Choroid plexus epithelial cell (primary cell): Measurements from ENCODE around the gene ACER1.
A peak's percentile ranks its signal among the peaks of the same experiment; 100 is the strongest.

Experiments used
- DNase-seq: peaks from one replicate; pipeline ENCODE4 v3.0.0-alpha.2; 2010; ENCODE audit warnings: low read depth
- H3K4me3 ChIP-seq: 2 replicates; pipeline ENCODE4 v1.5.1; 2011; ENCODE audit warnings: low read depth, mild to moderate bottlenecking, control low read depth, low read length, moderate library complexity
- TF ChIP-seq, protein P1 (sequence below): conservative IDR thresholded peaks from 2 replicates; pipeline ENCODE4 v1.5.1; 2011; ENCODE audit warnings: low read depth, mild to moderate bottlenecking, control low read depth, inconsistent platforms, low read length, moderate library complexity

Gene ACER1

DNA sequence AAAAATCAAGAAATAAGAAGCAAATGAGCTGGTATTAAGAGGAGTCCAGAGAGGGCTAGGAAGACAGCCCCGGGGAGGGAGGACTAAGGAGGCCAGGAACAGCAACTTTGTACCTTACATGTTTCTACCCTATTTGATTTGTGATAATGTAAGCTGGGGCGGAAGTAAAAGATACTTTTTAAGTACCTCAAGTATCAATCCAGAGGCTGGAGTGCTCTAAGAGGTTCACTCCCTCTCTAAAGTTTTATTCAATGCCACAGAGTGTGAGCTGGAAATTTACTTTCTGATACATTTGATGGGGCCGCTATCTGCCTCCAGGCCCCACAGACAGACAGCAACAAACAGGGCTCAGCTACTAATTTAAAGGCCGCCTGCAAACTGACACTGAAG, 65.0 kb downstream of the ACER1 start:
- DNase-seq, result no peak
- no peak overlapping the region for H3K4me3 ChIP-seq
- TF ChIP-seq, protein P1, sequence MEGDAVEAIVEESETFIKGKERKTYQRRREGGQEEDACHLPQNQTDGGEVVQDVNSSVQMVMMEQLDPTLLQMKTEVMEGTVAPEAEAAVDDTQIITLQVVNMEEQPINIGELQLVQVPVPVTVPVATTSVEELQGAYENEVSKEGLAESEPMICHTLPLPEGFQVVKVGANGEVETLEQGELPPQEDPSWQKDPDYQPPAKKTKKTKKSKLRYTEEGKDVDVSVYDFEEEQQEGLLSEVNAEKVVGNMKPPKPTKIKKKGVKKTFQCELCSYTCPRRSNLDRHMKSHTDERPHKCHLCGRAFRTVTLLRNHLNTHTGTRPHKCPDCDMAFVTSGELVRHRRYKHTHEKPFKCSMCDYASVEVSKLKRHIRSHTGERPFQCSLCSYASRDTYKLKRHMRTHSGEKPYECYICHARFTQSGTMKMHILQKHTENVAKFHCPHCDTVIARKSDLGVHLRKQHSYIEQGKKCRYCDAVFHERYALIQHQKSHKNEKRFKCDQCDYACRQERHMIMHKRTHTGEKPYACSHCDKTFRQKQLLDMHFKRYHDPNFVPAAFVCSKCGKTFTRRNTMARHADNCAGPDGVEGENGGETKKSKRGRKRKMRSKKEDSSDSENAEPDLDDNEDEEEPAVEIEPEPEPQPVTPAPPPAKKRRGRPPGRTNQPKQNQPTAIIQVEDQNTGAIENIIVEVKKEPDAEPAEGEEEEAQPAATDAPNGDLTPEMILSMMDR, result no peak

DNA sequence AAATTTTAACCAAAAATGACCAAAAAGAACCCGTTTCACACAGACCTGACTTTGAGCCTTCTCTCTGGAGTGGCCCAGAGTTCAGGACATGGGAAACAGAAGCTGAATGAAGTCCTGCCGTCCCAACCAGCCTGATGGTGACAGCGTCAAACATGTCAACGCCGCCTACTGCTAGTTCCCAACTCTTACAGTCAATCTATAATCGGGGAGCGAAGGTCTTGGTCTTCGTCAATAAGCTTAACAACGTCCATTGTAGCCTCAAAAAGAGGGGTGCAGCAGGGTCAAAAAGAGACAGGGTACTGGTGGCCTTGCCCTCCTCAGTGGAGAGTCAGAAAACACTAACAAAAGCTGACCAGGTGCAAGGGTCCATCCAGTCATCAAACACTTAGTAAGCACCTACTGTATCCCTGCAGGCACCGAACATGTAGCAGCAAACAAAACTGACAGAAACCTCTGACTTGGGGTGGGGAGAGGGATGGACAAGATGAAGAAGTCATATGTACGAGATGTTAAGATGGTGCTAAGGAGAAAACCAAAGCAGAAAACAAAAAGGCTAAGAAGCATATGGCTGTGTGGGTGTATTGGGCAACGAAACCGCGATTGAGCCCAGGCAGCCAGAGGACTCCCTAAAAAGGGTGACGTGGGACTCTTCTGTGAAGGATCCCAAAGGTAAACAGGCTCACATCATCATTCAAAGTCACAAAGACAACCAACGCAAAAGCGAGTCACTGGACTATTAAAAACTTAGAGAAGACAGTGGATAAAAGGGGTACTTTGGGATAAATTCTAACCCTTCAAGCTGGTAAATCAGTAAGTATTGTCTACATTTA, 65.6 kb downstream of the ACER1 start:
- TF ChIP-seq, protein P1, result no peak
- no peak overlapping the region for H3K4me3 ChIP-seq
- DNase-seq, result no peak

DNA sequence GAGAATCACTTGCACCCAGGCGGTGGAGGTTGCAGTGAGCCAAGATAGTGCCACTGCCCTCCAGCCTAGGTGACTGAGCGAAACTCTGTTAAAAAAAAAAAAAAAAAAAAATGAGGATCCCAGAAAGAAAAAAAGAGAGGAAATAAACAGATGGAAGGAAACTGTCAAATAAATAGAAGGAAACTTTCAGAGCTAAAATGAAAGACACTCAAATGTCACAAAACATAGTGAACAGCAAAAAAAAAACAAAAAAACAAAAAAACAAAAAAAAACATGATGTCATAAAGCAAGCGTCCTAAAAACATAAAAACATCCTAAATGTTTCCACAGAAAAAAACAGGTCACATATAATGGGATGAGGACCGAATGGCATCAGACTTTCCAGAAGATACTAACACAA, 68.6 kb downstream of the ACER1 start:
- TF ChIP-seq, protein P1, result no peak
- H3K4me3 ChIP-seq, result no peak overlapping the region
- no peak for DNase-seq

DNA sequence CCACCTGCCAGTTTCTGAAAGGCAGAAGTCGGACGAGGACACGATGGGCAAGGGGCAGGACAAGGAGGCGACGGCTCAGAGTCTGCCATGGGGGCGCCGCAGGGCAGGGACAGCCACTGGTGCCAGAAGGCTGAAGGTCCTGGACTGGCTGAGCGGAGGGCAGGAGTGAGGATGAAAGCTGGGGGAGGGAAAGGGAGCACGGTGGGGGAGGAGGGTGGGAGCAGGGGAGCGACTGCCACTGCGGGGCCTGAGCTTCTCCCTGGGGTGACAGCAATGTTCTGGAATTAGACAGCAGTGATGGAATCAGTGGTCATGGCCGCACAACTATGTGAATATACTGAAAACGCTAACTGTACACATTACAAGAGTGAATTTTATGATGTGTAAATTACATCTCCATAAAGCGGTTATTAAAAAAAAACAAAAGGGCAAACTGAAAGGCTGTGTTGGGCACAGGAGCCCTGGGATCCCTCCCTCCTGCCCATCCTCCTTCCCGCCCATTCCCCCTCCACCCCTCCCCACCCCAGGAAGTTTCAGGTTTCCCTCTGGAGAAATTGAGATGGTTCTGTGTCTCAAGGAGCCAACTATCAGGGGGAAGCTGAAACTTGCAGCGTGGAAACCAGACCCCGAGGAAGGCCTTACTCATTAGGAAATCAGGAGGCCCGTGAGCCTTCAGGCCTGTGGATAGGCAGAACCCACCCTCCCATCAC, 69.5 kb downstream of the ACER1 start:
- no peak overlapping the region for H3K4me3 ChIP-seq
- DNase-seq, result peak; percentile 72
- TF ChIP-seq, protein P1, result no peak

DNA sequence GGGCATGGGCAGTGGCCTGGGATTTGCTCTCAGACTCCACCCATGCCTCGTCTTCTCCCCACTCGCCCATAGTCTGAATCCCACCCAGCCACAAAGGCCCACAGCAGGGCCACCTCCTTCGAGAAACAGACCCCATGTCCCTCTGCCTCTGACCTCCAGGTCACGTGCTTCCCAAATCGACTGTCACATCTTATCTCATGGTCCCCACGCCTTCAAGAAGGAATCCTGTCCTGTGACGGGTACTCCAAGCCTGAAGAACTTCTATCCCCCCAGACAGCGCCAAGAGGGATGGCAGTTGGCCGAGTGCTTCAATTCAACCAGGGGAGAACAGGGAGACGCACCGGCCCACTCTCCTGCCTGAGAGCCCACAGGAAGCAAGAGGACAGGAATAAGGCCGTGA, 70.1 kb downstream of the ACER1 start:
- no peak overlapping the region for H3K4me3 ChIP-seq
- no peak for DNase-seq
- TF ChIP-seq, protein P1, result no peak

DNA sequence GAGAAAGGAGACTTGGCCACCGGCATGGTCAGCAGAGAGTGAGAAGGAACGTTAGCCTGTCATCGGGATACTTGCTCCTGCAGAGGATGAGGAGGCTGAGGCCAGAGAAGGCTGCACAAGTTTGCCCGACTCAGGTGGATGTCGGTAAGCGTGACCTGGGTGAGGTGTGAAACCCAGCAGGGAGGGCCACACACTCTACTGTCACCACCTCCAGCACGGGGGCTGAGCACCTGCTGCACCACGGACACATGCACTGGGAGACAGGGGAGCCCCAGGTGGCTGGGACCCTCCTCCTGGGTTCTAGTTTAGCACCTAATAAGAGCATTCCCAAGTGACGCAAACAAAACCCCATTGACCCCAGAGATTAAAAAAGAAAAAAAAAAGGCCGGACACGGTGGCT, 70.9 kb downstream of the ACER1 start:
- DNase-seq, result no peak
- TF ChIP-seq, protein P1, result no peak
- no peak overlapping the region for H3K4me3 ChIP-seq
